Left colon (tissue), 2 donors: ENCODE measurements around the gene LRRIQ4. TPM values are rescaled to one million over a fixed set of nuclear protein-coding genes. Genes with fewer than 3 reads are reported as not detected.

ENCODE experiments used
- ATAC-seq: fragments of 200-7000 bp; cut with Tn5 transposase; one replicate; pipeline ENCODE4 v1.9.1; 2020; ENCODE audit warnings: mild to moderate bottlenecking, moderate library complexity
- DNase-seq, 2 donors: peaks; one replicate each; pipeline ENCODE4 v3.0.0-alpha.2; 2020
- intact Hi-C, 2 donors: fragments of 100-400 bp; cut with DNase I in 1 of 2; cut with micrococcal nuclease in 1 of 2; formaldehyde crosslinking; loops; one replicate each; pipeline versions ENCODE4 v1.11.2 to v1.14.0; 2022; cut with DNase I, micrococcal nuclease
- total RNA-seq, 2 donors: library from RNA; stranded (reverse); fragmentation: NEBNext Ultra II Directional; extraction: Animal tissue kit (Norgen Biotek cat#: 25700); gene quantifications; one replicate each; pipeline ENCODE4 v1.2.1, GENCODE V29; 2021
- donor health status: DM: no; HTN: no; CAD: no.
- donor health status: DM: yes; HTN: yes; CAD: no.

The LRRIQ4 gene
- total RNA-seq, 2 donors from 2014 or later: 0.22 TPM; not detected in 1

DNA sequence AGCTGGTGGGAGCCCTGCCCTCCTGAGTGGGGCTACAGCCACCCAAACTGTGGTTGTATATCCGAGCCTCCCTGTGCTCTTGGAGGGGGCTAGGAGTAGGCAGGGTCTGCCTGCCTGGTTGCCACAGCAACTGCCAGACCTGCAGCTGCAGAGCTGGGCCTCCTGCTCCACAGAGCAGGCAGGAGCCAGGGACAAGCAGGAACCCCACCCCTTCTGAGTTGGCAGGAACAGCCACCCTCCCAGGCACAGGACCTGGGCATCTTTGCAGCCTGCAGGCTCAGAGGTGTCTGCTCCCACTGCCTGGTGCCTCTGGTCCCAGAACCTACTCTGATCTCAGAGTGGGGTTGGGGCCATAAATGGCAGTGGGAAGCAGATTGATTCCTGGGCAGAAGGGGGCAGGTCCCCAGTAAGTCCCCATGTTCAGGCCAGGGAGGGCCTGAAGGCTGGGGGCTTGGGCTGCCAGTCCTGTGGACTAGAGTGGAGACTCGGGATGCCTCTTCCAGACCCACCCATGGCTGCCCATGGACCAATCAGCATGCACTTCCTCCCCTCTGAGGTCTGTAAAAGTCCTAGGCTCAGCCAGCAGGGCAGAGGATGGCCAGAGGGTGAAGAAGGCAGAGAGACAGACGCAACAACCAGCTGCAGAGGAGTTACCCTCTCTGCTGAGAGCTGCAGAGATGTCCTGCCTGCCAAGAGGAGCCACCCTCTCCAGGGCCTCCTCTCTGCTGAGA, 67.3 kb downstream of the LRRIQ4 start:
- DNase-seq: no peak
- no peak for ATAC-seq
- intact Hi-C loops: no loop called here

DNA sequence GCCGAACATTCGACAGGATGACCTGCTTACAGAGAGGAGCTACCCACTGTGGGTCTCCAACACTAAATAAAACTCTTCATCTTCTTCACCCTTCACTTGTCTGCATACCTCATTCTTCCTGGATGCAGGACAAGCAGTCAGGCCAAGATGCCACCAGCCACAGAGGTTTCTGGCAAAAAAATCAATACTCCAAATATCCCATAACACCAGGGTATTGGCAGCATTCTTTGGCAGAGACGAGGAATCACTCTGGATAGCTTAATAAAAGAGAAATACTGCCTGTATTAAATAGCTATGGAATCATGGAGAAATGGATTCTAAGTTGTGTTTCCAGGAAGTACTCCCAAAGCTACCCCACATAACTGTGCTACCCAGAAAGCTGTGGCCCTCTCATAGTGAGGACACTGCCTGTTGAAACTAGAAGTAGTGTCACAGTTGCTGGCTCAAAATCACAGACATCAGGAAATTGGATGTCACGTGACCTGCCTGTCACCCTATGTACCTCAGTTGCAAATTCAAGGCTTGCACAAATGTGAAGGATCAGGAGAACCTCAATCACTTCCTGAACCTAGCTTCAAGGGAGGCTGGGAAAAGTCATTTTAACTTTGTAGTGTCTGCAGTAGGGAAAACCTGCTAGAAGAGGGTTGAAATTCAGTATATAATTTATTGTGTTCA, 68.0 kb downstream of the LRRIQ4 start:
- intact Hi-C loops: no loop called here
- ATAC-seq (no peak), DNase-seq (no peak)

DNA sequence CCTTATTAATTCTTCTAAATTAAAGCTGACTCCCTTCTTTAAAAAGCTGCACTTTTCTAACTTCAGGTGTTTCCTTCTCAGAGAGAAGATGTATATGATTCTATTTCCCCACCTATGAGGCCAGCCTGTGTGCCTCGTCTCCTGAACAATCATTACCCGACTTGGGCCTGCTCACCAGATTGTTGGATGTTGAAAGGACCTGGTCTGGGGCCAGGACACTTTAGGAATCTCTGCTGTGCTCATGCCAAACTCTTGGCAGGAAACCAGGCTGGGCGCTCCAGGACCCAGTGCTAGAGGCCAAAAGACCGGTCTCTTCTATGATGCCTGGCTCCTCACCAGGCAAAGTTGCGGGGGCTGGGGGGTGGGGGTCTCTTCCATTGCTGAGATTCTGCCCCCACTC, 74.0 kb downstream of the LRRIQ4 start:
- intact Hi-C loops: no loop called here
- DNase-seq: no peak
- ATAC-seq: no peak

Other genes starting within 250 kb of the LRRIQ4 start
- gene MECOM, start 149.2 kb upstream of the LRRIQ4 start, total RNA-seq: 100 to 1,000 TPM in 1 of 2 donors, 10 to 100 TPM in 1; 73.2 to 140 TPM
- gene TERC, start 47.8 kb upstream of the LRRIQ4 start, total RNA-seq: 1 to 10 TPM in 1 of 2 donors, not detected in 1; 4.8 TPM
- gene ACTRT3, start 43.3 kb upstream of the LRRIQ4 start, total RNA-seq: 1 to 10 TPM; 1.1 to 1.5 TPM
- 10 to 100 TPM; 10.3 to 12.0 TPM for gene MYNN, start 39.5 kb upstream of the LRRIQ4 start, total RNA-seq
- under 1 TPM; 0.24 to 0.39 TPM for gene LRRC34, start within 50 bp of the LRRIQ4 start, total RNA-seq
- gene LRRC31, start 57.1 kb downstream of the LRRIQ4 start, total RNA-seq: 10 to 100 TPM; 38.5 to 62.9 TPM
- gene SAMD7, start 98.7 kb downstream of the LRRIQ4 start, total RNA-seq: not detected
- 10 to 100 TPM; 80.8 to 87.0 TPM for gene SEC62, start 153.9 kb downstream of the LRRIQ4 start, total RNA-seq
- 10 to 100 TPM; 65.7 to 82.6 TPM for gene GPR160, start 225.1 kb downstream of the LRRIQ4 start, total RNA-seq